Measurements from ENCODE around the gene CHRNG. TPM values are rescaled to one million over a fixed set of nuclear protein-coding genes. Genes with fewer than 3 reads are reported as not detected.

CHRNG gene
- total and polyA plus RNA-seq, 3 donors from 2014 or later, result 0.26 TPM; not detected in 2

DNA sequence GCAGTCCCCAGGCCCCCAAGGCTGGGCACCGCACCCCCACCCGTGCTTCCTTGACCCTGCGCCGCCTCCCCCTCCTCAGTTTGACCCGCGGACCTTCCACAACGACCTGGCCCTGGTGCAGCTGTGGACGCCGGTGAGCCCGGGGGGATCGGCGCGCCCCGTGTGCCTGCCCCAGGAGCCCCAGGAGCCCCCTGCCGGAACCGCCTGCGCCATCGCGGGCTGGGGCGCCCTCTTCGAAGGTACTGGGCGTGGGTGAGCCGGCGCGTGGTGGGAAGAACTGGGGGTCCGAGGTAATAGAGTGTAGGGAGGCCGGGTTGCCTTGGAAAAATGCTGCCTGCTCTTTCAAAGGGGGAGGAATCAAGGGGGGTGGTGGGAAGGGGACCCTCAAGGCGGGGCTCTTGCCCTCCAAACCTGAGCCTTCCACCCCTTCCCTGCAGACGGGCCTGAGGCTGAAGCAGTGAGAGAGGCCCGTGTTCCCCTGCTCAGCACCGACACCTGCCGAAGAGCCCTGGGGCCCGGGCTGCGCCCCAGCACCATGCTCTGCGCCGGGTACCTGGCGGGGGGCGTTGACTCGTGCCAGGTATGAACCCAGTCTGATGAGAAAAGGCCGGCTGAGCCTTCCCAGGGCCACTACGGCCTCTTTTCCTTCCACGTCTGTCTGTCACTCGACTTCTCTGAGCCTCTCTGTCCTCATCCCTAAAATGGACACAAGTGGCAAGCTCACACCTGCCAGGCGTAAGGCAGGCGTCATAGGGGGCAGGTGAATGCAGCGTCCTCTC is 16.7 kb upstream of the CHRNG start:
- H3K27me3 ChIP-seq, result no peaks in the 10 kb centered on the region

DNA sequence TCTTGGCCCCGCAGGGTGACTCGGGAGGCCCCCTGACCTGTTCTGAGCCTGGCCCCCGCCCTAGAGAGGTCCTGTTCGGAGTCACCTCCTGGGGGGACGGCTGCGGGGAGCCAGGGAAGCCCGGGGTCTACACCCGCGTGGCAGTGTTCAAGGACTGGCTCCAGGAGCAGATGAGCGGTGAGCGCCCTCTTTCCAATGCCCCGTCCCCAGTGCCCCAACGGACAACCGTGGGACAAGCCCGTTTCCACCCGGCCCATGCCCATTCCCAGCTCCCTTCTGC is 16.1 kb upstream of the CHRNG start:
- no peak overlapping the region for H3K27ac ChIP-seq
- no peaks in the 10 kb centered on the region for H3K9me3 ChIP-seq
- 6 to 13% methylated on average over 12 to 15 of the region's 16 CpGs for WGBS, 2 donors
- H3K36me3 ChIP-seq (ENCODE audit: low read depth, missing control alignments), result no peaks in the 10 kb centered on the region
- no peaks in the 10 kb centered on the region for H3K27me3 ChIP-seq
- no peak for DNase-seq
- no peak for TF ChIP-seq POLR2A (IDR thresholded peaks at IDR 0.05)
- TF ChIP-seq, protein P1, sequence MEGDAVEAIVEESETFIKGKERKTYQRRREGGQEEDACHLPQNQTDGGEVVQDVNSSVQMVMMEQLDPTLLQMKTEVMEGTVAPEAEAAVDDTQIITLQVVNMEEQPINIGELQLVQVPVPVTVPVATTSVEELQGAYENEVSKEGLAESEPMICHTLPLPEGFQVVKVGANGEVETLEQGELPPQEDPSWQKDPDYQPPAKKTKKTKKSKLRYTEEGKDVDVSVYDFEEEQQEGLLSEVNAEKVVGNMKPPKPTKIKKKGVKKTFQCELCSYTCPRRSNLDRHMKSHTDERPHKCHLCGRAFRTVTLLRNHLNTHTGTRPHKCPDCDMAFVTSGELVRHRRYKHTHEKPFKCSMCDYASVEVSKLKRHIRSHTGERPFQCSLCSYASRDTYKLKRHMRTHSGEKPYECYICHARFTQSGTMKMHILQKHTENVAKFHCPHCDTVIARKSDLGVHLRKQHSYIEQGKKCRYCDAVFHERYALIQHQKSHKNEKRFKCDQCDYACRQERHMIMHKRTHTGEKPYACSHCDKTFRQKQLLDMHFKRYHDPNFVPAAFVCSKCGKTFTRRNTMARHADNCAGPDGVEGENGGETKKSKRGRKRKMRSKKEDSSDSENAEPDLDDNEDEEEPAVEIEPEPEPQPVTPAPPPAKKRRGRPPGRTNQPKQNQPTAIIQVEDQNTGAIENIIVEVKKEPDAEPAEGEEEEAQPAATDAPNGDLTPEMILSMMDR (IDR thresholded peaks at IDR 0.05), result no peak
- intact Hi-C loops (cut with DNase I; ENCODE audit: low total_unique reads), result no loop called here
- H3K4me1 ChIP-seq, result peaks cover 8% of the 10 kb centered on the region
- H3K4me3 ChIP-seq, result peak overlapping the region in 1 of 2 donors; percentile 32

More for the DNA sequence above, 16.7 kb upstream of the CHRNG start:
- Histone ChIP-seq H3K9me3 (no peaks in the 10 kb centered on the region), H3K27ac (no peak overlapping the region), H3K4me3 (peak overlapping the region; percentile 12 to 32), H3K4me1 (peaks cover 8% of the 10 kb centered on the region), H3K36me3 (ENCODE audit: low read depth, missing control alignments) (no peaks in the 10 kb centered on the region)
- 10 to 16% methylated on average over 15 to 28 of the region's 46 CpGs for WGBS, 2 donors
- intact Hi-C loops (cut with DNase I; ENCODE audit: low total_unique reads), result no loop called here
- TF ChIP-seq POLR2A (IDR thresholded peaks at IDR 0.05), result no peak
- DNase-seq, result no peak

DNA sequence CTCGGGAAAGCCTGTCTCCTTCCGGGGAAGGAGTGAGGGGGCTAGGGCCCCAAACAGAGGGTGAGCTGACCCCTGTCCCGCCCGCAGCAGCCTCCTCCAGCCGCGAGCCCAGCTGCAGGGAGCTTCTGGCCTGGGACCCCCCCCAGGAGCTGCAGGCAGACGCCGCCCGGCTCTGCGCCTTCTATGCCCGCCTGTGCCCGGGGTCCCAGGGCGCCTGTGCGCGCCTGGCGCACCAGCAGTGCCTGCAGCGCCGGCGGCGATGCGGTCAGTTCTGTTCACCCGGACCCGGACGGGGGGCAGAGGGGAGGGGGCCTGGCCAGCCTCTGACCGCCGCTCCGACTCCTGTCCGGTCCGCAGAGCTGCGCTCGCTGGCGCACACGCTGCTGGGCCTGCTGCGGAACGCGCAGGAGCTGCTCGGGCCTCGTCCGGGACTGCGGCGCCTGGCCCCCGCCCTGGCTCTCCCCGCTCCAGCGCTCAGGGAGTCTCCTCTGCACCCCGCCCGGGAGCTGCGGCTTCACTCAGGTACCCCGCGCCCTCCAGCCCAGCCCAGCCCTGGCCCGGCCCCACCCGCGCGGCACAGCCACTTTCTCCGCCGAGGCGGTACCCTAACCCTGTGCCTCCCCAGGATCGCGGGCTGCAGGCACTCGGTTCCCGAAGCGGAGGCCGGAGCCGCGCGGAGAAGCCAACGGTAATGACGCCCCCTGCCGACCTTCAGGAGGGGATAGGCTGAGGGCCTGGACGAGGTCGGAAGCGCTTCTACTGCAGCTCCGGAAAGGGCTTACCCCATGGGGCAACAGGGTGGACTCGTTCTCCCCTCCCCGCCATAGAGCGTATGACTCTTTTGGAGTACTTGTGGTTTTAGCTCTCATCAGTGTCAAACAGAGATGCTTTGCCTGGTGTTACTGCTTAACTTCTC is 15.6 kb upstream of the CHRNG start:
- peak; percentile 43 for DNase-seq
- H3K36me3 ChIP-seq (ENCODE audit: low read depth, missing control alignments), result no peaks in the 10 kb centered on the region
- H3K27ac ChIP-seq, result no peak overlapping the region
- H3K4me3 ChIP-seq, result peak overlapping the region; percentile 21 to 32
- no peaks in the 10 kb centered on the region for H3K27me3 ChIP-seq
- no peaks in the 10 kb centered on the region for H3K9me3 ChIP-seq
- intact Hi-C loops (cut with DNase I; ENCODE audit: low total_unique reads), result no loop called here
- WGBS, 2 donors, result 0 to 1% methylated on average over 2 to 74 of the region's 75 CpGs
- TF ChIP-seq, protein P1 (IDR thresholded peaks at IDR 0.05), result peak in 1 of 3 experiments; percentile 5
- no peak for TF ChIP-seq POLR2A (IDR thresholded peaks at IDR 0.05)
- peaks cover 8% of the 10 kb centered on the region for H3K4me1 ChIP-seq

DNA sequence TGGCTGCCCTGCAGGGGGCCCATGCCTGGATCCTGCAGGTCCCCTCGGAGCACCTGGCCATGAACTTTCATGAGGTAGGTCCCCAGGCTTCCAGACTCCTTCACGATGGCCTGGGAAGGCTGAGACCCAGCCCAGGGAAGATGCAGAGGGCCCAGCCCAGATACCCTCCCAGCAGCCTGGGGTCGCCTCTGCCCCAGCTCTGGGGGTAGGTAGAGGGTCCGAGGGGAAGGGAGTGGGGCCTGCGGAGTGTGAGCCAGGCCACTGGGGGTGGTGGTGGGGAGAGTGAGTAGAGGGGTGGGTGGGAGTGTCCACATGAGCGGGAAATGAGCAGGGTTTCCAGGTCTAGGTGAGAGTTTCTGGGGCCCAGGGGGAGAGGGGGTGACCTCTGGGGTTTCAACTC is 14.7 kb upstream of the CHRNG start:
- Histone ChIP-seq H3K9me3 (no peaks in the 10 kb centered on the region), H3K27me3 (no peaks in the 10 kb centered on the region), H3K27ac (no peak overlapping the region), H3K4me1 (peaks cover 8% of the 10 kb centered on the region), H3K36me3 (ENCODE audit: low read depth, missing control alignments) (no peaks in the 10 kb centered on the region), H3K4me3 (no peak overlapping the region)
- no peak for DNase-seq
- 61 to 63% methylated on average over 6 of the region's 6 CpGs for WGBS, 2 donors
- TF ChIP-seq POLR2A (IDR thresholded peaks at IDR 0.05), result no peak
- TF ChIP-seq, protein P1 (IDR thresholded peaks at IDR 0.05), result no peak
- intact Hi-C loops (cut with DNase I; ENCODE audit: low total_unique reads), result no loop called here

DNA sequence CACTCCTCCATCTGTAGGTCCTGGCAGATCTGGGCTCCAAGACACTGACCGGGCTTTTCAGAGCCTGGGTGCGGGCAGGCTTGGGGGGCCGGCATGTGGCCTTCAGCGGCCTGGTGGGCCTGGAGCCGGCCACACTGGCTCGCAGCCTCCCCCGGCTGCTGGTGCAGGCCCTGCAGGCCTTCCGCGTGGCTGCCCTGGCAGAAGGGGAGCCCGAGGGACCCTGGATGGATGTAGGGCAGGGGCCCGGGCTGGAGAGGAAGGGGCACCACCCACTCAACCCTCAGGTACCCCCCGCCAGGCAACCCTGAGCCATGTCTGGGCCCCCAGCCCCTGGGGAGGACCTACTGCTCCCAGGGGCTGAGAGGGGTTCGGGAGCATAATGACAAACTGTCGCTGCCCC is 14.3 kb upstream of the CHRNG start:
- no peaks in the 10 kb centered on the region for H3K27me3 ChIP-seq
- TF ChIP-seq, protein P1 (IDR thresholded peaks at IDR 0.05), result no peak
- no peak overlapping the region for H3K4me3 ChIP-seq
- no peaks in the 10 kb centered on the region for H3K36me3 ChIP-seq (ENCODE audit: low read depth, missing control alignments)
- intact Hi-C loops (cut with DNase I; ENCODE audit: low total_unique reads), result no loop called here
- H3K27ac ChIP-seq, result no peak overlapping the region
- peaks cover 8% of the 10 kb centered on the region for H3K4me1 ChIP-seq
- WGBS, 2 donors, result 56 to 68% methylated on average over 3 to 11 of the region's 14 CpGs
- no peaks in the 10 kb centered on the region for H3K9me3 ChIP-seq
- no peak for DNase-seq
